A204.1 (cell line): Measurements from ENCODE around the gene SLCO3A1.

ENCODE experiments used
- FAIRE-seq: peaks from 2 replicates; lab custom pipeline; 2012; peaks lifted over from hg19 to GRCh38; lab: Jason Lieb, UNC

SLCO3A1 gene

GRCh38 chr15:92073044-92073785 lies 219.7 kb downstream of the SLCO3A1 start:
- FAIRE-seq = no peak

DNA sequence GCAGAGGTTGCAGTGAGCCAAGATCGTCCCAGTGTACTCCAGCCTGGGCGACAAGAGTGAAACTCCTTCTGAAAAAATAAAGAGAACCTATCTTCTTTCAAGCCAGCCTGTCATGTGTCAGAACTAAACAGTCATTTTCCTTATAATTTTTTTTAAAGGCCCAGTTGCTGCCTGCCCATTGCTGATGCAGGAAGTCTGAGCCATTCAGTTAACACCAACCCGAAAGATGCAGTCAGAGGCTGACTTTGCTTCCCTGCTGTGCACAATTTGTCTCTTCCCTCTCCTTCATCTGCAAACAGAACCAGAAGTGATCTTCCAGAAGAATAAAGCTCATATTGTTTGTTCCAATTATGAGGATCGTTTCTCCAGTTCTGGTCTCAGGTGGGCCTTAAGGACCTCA lies 220.6 kb downstream of the SLCO3A1 start:
- no peak for FAIRE-seq

DNA sequence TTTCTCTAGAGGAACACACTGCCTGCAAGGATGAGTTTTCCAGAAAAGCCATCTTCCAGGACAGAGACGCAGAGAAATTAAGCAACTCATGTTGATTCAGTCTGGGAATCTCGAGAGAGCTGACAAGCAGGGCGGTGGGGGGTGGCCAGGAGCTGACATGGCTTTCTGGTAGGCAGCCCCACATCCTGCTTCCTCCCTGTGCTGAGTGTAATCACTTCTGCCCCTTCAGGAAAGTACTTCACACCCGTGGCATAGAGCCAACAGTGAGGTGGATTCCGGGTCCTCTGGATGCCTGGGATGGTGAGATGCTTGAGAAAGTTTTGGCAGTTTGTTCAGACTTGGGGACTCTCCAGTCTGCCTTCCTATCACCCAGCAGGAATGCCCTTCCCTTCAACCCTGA lies 221.1 kb downstream of the SLCO3A1 start:
- no peak for FAIRE-seq

DNA sequence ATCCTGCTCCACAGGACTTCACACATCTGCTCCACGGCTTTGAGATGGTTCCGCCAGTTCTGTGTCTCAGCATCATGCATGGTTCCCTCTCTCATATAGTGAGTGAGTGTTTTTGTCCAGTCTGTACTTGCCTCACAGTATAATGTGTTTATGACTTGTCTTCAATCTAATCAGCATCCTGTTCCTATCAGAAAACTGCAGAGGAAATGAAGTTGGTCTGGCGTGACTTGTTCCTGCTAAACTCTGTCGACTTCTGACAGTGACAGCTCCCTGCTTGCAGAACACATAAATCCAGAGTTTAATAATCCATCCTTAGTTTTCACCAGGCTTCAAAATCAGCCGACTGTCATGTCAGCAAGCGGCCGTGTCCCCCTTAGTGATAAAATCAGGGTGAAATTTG lies 222.3 kb downstream of the SLCO3A1 start:
- no peak for FAIRE-seq

- FAIRE-seq = no peak
Observed at GRCh38 chr15:92076541-92076940, 223.0 kb downstream of the SLCO3A1 start.

DNA sequence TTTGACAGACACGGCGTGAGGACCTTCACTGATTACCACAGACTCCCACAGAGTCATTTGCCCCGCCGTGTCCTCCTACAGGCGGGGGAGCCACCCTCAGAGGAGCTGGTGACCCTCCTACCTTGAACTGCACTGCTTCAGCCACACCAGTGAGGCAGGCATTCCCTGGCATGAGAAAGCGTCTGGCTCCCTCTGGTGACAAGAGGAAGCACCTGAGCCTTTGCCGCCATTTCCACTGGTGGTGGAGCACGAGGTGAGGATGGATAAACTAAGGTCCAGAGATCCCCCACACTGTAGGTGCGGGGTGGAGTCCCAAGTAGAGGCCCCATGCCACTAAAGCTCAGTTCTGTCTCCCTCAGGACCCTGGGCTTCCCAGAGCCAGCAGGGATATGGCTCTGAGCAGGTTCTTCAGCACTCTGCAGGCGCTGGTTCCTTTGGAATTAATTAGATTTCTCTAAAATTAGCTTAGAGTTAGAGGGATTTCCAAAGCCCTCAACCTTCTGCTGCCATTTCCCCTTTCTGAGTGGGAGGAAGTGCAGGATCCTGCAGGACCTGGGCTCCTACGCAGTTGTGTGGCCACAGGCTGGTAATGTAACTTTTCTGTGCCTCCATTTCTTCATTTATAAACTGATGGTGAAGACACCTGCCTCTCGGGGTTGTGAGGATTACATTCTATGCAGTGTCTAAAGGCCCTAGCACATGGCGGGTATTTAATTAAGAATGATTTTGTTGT lies 224.0 kb downstream of the SLCO3A1 start:
- FAIRE-seq = no peak

DNA sequence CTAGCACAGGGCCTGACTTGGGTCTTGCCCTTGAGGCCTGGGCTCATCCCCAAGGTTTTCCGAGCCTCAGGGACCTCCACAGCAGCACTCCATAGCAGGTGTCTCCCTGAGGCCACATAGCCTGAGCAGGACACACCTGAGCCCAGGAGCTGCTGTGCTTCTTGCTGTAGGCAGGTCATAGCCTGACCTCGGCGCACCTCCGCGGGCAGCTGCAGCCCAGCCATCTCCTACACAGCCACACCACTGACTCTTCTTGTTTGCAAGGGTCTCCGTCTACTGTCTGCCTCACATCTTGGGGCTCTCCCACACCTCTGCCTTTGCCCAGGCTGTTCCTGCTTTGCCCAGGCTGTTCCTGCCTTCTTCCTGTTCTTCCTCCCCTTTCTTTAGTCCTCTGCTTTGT lies 224.8 kb downstream of the SLCO3A1 start:
- no peak for FAIRE-seq

DNA sequence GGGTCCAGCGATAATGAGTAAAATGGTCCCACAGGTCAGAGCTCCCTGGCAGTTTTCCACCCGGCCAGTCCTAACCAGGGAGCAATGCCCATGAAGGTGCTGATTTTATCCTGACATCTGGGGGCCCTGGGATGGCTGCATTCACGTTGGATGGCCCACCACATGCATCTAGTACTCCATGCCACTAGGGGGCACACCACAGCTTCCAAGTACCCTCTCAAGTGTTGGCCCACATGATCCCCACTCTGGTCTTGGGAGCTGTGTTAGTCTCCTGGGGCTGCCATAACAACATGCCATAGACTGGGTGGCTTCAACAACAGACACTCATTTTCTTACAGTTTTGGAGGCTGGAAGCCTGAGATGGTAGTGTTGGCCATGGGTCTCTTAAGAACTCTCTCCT lies 225.5 kb downstream of the SLCO3A1 start:
- no peak for FAIRE-seq

DNA sequence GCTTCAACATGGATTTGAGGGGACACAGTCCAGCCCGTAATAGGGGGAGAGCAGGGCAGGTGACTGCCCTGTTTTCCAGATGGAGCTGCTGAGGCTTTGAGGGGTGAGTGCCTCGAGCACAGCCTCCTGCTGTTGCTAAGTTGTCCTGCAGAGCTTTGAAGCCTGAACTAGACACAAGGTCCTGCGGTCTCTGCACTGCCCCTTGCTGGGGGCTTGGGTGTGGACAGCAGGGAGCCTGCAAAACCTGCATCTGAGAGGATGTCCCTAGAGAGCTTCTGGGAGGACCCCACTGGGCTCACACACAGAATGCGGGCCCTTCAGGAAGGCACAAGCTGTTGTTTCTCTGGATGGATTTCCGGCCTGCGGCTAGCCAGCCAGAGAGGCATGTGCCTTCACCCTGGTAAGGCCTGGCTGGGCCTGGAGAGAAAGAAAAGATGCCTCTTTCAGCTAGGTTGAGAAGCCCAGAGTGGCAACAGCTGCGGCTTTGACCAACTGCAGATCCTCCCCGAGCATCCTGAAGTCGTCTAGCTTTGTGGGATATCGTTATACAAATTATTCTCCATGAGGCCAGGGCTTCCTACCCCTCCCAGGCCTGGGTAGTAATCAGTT lies 226.2 kb downstream of the SLCO3A1 start:
- no peak for FAIRE-seq

DNA sequence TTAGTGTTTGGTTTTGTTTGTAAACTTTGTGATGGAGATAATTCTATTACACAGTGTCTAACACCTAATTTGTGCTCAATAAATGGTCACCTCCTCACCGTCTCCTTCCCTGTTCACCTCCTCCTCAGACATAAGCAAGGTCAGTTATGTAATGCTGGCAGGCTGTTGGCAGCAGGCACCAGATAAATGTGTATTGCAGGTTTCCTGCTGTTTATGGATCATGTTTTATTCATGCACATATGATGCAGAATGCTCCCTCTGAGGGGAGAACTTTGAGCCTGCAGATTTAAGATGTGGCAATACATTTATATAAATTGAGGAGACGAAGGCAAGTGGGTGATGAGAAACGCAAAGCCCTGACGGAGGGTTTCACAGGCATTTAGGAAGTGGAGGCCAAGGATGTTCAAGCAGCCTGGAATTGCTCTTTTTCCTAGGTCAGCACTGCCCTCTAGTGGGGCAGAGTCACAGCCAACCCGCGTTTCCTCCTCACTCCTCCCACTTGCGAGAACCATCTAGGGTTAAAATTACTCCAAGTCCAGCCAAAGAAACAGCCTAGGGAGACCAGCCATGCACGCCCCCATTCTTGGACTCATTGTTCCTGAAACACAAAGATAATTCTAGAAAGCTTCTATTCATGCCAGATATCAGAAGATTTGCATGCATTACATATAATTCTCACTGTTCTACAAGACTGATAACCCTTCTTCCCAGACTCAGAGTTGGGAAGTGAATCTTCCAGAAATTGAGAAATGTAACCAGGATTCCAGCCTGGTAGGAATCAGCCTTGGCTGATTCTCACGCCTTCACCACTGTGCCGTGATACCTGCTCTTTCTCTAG lies 228.7 kb downstream of the SLCO3A1 start:
- no peak for FAIRE-seq

DNA sequence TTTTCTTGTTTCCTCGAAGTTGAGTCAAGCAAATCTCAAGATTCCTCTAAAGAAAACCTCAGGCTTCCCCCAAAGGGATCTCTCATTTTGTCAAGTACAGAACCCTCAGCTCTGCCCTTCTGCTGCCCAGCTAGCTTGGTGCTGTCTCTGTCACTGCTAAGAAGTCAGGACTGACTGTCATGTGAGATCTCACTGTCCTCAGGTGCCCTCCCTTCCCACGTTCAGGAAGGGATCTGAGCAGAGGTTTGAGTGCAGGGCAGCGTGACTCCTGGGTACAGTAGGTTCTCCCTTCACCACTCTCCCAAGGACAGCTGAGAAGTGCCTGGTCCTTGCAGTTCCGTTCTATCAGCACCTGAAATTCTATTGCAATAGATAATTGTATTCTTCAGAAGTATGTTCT lies 229.7 kb downstream of the SLCO3A1 start:
- FAIRE-seq = no peak

DNA sequence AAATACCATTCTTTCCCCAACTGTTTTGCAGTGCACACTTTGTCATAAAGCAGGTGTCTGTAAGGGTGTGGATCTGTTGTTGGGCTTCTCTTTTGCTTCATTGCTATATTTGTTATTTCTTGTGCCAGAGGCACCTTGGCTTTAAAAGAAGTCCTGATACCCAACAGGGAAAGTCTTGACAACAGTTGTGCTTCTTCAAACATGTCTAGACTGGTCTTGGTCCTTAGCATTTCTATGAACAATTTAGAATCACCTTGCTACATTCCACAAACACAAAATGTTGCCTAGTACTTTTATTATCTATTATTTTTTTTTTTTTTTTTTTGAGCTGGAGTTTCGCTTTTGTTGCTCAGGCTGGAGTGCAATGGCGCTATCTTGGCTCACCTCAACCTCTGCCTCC lies 233.7 kb downstream of the SLCO3A1 start:
- FAIRE-seq = no peak

DNA sequence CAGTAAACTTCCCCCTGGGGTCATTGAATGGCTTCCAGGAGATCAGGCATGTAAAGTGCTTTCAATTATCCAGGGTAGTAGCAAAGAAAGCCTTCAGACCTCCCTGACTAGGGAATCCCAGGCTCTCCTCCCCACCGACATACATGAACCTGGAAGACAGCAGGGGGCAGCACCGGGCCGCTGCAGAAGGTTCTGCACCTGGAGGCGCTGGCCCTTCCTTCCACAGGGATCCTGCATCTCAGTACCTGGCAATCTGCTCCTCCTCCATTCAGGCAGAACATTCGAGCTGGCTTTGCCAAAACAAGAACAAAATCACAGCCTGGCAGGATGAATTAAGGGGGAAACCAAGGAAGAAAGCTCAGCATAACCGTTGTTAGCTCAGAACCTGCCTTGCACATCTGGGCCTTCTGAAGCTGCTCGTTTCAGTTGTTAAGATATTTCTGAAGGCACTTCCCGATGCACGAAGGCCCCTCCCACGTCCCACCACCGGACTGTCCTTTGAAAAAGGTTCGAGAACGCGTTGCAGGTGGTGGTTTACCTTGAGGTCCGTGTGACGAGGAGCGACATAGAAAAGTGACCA lies 237.7 kb downstream of the SLCO3A1 start:
- FAIRE-seq = no peak

- FAIRE-seq = no peak
Observed at GRCh38 chr15:92092289-92093105, 239.0 kb downstream of the SLCO3A1 start.

DNA sequence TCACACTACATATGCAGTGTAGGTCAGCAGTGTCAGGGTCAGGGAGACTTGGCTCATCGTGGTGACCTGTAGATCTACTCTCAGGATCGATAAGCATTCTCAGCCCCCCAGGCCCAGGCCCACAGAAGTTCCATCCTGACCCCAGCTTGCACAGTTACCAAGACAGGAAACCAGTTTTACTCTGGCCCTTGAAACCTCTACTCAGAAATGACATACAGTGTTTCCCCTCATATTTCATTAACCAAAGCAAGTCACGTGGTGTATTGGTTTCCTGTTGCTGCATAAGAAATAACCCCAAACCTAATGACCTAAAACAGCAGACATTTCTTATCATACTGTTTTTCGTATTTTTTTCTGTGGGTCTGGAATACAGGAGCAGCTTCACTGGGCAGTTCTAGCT lies 242.2 kb downstream of the SLCO3A1 start:
- no peak for FAIRE-seq

DNA sequence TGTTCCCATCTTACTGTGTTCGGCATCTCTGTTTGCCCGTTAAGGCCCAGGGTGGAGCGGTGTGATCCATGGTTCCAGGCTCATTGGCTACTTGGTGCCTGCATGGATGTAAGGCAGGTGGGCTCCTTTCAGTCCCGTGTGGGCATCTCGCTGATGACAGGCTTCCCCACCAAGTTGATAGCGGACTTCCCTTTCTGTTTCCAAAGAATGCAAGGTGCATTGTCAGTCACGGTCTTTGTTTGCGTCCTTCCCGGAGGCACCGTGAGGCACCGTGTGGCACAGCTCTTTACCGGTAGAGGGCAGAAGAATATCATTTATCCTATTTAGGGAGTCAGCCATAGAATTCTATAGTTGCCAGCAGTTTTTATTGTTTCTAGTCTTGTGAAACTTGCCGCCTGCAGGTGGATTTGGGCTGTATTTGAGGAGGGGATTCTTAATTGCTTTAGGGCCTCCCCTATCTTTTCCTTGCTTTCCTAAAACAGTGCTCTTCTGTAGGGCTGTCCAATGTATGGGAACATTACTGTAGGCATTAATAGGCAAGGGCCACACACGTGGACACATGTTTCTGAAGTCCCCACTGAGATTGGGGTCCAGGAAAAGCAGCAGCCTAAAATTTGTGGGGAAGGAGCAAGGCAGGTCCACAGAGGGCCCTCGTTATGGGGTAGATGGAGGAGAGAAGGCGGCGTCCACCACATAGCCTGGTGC lies 244.1 kb downstream of the SLCO3A1 start:
- FAIRE-seq = no peak

DNA sequence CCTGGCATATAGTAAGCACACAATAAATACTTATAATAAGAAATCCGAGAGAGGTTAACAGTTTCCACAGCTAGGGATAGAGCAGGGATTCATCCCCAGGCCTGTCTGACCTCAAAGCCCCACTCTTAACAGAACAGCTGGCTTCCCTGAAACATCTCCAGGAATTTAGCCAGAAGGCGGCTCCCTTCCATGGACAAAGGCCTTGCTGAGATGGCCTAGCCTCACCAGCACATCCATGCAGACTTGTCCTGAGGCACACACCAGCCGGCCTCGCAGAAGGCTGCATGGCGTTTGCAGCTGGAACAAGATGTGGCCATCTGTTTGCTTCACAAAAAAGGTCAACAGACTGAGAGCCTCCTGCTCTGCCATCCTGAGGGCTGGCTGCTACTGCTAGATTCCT lies 245.4 kb downstream of the SLCO3A1 start:
- FAIRE-seq = no peak

DNA sequence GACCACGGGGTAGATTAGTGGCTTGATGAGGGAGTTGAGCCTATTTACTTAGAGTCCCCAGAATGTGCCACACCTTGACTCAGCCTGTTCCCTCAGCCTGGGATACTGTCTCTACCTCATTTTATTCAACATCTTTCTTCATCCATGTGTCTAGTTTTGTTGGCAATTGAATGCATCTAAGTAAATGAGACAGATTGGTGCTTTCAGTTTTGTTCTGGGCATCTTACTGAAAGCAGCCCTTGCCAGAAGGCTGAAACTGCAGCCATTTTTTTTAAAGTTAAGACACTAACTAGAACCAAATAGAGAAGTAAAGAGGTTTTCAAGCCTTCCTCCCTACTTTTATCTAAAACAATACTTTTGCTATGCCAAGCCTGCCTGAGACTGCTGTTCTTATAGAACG lies 246.8 kb downstream of the SLCO3A1 start:
- no peak for FAIRE-seq

GRCh38 chr15:92100751-92101150 lies 247.2 kb downstream of the SLCO3A1 start:
- FAIRE-seq = no peak

DNA sequence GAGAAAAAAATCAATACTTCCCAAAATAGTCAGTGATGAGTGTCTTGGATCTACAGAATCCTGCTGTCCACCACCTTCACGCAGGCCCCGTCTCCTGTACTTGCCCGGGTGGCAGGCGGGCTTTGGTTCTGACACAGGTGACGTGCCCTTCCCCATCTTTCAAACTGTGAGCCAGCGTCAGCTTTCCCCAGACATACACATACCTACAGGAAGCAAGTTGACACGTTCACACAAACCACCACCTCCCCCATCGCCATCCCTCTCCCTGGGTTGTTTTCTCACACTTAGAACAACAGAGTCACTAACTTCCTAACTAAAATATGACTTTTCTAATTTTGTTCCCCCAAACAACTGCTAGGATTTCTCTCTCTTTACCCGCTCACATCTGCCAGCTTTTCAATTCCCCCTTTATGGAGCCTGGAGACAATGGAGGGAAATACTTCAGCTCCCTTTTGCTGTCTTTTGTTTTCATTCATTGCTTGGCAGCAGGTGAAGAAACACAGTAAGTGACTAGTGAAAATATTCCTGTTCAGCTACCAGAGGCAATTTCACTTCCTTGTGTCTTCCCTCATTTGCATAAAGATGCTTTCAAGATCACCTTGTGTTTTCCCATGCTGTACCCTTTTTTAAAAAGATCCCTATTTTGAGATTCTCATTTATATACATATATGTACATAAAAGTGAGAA lies 248.3 kb downstream of the SLCO3A1 start:
- no peak for FAIRE-seq
